ENCODE measurements around the gene BEND6. TPM values are rescaled to one million over a fixed set of nuclear protein-coding genes. Genes with fewer than 3 reads are reported as not detected.

The BEND6 gene
- total RNA-seq, 1 experiment from 2014 or later = 14.1 TPM

DNA sequence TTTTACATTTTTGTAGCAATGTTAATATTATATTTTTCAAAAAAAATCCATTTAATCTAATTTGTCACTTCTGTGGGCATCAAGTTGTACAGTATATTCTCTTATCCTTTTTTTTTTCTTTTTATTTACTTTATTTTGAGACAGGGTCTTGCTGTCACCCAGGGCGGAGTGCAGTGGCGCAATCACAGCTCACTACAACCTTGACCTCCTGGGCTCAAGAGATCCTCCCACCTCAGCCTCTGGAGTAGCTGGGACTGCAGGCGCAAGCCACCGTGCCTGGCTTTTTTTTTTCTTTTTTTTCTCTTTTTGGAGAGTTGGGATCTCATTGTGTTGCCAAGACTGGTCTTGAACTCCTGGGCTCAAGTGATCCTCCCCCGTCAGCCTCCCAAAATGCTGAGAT lies 14.4 kb upstream of the BEND6 start:
- no peak for DNase-seq (ENCODE audit: low spot score)

DNA sequence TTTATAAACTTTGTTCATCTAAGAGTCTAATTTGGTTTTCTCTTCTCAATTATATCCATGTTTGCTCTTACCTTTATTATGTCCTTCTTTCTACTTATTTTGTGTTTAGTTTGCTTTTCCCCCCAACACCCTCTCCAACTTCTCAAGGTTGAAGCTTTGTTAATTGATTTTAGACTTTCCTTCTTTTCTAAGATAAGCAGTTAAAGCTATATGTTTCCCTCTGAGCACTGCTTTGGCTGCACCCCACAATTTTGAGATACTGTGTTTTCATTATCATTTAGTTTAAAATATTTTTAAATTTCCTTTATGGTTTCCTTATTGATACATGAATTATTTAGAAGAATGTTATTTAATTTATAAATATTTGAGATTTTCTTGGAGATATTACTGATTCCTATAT lies 13.9 kb upstream of the BEND6 start:
- no peak for DNase-seq (ENCODE audit: low spot score)

DNA sequence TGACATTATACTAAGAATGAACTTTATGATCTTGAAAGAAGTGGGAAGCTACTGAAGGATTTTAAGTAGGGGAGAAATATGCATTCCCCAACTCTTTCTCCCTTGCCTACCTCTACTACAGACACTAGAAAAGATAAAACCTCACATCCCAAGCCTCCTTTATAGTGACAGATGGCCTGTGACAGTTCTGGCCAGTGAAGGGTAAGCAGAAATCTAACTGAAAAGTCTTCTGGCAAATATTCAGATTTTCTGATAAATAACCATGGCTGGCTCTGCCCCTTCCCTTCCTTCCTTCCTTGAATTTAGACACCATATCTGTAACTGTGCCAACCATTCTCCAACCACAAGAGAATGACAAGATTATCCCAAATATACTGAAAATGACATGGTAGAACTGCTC lies 10.2 kb upstream of the BEND6 start:
- DNase-seq (ENCODE audit: low spot score) = no peak

DNA sequence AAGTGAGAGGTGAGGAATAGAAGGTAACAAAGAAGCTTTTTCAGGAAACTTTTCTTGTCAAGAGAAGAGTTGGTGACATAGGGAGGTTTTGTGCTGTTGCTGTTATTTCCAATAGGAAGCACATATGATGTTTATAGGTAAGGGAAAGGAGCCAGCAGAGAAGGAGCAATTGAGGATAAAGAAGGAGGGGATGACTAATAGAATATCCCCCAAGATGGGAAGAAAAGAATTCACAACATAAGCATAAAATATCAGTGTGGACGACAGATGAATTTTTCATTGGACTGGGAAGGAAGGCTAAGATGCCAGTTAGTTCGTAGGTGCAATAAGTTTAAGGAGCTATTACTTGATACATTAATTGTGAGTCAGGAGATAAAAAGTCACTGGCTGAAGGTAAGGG lies 8.5 kb upstream of the BEND6 start:
- DNase-seq (ENCODE audit: low spot score) = no peak

DNA sequence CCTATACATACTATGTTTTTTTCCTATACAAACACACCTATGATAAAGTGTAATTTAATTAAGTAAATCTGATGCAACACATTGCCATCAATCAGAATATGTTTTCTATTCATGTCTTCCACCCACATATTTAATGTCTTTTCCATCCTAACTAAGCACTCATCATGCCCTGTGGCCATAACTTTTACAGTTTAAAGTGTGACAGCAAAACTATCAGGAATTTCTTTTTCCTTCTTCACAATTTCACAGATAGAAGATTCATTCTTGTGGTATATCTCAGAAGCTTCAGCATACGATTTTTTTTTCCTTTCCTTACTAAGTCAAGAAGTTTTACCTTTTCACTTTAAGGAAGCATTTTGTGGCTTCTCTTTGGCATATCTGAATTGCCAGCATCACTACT lies 7.0 kb upstream of the BEND6 start:
- DNase-seq (ENCODE audit: low spot score) = no peak

DNA sequence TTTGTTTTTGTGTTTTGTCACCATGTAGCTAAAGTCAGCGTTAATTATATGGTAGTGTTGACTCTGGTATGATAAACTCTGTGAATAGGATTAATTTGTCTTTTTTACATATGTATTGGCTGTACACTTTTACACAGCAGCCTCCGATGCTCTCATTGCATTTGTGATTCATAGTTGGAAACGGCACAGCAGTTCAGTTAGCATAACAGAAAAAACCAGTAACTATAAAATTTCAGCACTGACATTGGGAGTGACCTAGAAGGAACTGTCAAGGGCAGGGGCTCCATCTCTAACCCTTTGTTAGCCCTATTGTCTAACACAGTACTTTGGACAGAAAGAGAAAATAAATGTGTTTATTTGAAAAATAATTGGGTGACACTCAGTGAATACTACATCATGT lies 5.6 kb upstream of the BEND6 start:
- DNase-seq (ENCODE audit: low spot score) = no peak

DNA sequence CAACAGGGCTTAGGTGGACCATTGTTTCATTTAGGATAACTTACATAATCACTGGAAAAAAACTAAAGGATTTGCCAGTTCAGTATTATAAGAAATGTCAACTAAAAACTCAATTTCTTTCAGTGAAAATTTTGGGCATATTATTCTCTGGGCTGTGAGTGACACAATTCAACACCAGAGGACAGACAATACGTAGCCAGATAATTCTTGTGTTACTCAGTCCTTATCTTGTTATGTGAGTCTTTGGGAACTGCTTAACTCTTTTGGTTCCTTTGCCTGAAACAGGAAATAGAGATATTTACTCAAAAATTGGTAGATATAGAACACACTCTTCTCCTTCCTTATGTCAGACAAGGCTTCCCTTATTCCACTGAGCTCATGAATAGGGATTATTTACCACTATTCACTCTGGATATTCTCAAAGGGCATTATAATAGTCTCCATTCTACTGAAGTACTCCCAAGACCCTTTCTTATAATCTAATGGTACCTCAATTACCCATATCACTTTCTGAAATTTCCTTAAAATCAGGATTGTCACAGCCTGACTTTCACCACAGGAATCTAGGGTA lies 4.9 kb upstream of the BEND6 start:
- DNase-seq (ENCODE audit: low spot score) = no peak

DNA sequence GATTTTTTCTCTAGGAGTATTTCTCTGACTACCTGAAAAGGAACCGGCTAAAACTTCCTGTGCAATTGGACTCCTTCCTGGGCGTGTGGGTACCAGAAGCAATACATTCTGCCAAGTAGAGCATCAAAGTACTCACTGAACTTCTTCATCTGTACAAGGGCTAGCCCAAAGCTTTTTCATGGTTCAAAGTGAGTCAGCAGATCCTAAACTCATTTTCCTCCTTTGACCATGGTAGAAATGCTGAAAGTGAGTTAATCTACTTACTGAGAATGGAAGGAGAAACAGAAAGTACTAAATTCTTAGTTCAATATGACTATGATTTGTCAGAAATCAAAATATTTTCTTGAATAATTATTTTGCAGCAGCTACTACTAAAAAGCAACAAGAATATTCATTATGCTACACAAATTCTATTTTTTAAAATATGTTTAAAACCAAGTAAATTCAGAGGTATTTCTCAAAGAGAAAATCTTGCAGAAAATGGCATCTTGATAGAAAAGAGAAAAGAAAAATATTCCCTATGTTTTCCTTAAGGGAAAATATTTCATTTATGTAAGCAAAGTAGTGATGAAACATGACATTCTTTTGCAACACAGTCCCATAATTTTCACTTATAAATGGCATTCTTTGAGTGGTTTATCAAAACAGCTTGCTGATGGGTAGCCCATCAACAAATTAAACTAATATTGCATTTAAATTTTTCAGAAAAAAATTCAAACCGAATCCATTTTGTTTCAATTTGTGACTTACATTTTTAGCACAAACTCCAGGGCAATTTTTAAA lies 3.7 kb upstream of the BEND6 start:
- DNase-seq (ENCODE audit: low spot score) = no peak

DNA sequence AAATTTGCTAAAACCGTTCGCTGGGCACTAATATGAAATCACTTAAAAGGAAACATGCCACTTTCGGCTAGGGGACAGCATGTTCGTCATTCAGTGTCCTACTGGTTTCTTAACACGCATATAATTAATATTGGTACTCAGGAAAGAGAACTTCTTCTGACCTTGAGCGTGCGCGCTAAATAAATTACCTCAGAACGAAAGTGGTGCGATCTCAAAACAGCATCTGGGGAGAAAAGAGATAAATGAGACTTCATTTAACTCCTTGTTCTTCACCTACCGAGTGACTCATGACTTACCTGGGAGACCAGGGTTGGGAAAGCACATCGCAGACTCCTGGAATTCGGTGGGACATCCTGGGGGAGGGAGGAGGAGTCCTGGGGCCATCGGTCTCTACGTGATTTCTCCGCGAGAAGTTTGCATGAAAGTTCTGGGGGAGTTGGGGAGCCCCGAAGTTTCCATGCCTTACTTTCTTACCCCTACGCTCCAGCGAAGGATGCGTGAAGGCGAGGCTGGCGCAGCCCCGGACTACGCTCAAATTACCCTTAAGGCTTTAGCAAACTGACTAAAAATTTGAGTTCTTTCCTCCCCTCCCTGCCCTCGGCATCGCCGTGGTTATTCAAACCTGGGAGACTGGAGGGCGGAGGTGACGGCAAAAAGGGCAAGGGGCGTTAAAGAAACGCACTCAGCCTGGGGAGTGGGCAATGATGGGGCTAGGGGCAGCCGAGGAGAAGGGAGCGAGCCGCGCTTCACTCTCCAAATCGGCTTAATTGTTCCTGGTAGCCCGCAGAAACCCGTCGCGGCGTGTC lies 1.1 kb upstream of the BEND6 start:
- no peak for DNase-seq (ENCODE audit: low spot score)

DNA sequence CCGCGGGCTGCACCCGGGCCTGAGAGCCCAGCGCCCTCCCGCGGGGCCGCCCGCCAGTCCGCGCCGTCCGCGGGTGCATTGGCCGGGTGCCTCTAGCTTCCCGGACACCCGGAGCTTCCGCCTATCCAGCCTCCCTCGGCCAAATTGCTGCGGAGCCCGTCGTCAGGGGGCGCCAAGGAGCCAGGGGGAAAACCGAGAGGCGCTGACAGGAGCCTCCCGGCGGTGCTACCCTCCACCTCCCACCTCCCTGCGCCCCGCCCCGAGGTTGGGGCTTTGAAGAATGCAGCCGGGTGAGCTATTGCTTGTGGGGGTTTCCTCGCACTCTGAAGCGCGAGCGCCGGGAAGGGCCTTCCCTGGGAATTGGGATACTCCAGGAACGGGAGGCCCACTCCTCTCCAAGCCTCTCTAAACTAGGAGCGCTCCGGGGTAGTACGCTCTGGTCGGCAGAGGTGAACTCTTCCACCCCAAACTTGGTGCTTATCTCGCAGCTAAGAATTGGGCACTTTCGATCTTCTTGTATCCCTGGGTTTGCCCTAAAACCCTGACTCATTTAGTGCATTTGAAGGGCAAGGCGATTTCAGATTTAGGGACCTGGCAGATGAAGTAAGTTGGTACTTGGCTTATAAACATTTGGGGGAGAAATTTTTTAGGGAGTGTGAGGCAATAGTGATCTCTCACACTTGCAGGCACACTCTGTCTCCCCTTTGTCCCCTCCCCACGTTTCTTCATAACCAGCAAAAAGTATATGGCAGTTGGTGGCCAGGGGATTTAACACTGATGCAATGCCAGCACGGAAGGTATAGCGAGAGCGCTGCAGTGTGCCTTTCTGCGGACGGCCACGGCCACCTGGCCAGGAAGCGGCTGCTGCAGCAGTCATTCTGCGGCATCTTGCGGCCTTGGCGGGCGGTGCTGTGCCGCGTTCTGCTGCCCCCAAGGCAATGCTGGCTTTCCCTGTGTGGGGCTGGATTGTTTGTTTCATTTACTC lies 556 bp downstream of the BEND6 start:
- peak; percentile 89 for DNase-seq (ENCODE audit: low spot score)

DNA sequence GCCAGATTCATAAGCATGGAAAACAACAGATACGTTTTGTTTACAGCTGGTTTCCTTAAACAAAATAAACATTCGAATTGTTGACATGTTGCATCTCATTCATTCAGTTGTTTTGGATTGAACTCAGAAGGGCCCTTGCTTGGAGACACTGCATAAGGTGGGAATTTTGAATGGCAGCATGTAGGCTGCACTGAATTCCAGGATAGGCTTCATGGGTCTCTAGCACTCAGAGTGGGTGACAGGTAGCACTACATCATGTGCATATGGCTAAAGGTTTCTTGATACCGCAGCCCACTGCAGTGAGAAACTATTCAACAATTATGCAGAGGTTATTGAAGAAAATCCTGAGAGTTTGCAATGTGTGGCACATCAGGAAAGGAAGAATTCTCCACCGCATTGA lies 1.6 kb downstream of the BEND6 start:
- no peak for DNase-seq (ENCODE audit: low spot score)

DNA sequence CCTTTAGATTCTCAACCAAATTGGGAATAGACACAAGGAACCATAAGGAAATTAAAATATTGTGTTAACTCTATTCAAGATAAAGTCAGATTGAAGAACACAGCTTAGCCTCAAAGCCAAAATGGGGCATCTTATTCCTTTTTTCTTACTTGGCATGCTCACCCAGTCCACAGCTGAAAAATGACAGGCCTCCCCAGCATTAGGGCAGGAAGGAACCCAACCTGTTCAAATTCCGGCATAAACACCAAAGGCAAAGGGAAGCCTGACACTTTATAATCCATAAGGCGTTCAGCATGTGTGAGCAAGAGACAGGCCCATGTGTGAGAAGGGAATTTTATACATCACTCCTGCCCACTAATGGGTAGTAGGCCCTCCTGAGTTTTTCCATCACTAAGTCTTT lies 2.9 kb downstream of the BEND6 start:
- no peak for DNase-seq (ENCODE audit: low spot score)

DNA sequence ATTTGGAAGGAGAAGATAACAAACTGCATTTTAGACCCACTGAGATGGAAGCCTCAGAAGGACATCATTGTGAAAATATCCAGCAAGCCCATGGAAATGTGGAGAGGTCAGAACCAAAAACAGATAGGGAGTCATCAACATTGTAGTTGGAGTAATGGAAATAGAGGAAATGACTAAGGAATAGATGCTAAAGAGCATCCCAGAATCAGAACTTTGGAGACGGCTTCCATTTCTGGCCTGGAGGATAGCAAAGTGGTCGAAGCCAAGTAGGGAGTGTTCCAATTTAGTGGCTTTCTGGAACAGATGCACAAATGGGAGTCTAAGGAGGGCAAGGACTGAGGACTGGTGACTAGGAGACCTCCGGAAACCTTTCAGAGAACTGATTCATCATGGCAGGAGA lies 3.6 kb downstream of the BEND6 start:
- no peak for DNase-seq (ENCODE audit: low spot score)

DNA sequence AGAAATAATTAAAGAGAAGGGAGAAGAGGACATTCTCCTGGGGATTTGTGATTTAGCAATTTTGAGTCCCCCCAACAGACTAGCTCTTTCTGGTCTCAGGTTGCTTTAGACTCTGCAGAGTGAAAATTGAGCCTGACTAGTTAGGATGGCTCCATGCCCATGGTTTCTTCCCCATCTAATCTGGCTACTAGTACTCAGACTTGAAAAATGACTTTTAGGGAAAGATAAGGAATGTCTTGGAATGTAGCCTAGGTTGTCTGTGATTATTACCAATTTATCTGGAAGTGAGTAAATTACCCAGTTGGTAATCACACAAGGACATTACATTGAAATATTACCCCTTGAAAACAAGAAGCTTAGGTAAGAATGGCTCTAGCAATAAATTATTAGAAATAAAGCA lies 4.2 kb downstream of the BEND6 start:
- peak; percentile 51 for DNase-seq (ENCODE audit: low spot score)

DNA sequence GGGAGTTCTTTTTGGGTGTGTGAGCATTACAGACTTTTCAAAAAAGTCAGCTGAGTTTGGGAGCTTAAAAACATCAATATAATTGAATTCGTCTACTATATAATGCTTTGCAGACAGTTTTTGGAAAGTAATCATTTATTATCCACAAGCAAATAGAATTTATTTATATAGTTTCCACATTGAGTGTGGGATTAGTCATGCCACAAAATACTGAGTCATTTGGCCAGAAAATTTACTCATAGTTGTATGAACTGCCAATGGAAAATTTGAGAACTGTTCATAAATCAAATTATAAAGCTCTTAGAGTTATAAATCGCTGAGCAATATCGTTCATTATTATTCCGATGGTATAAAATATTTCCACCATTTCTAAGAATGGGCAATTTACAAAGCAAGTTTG lies 5.0 kb downstream of the BEND6 start:
- DNase-seq (ENCODE audit: low spot score) = peak; percentile 38

DNA sequence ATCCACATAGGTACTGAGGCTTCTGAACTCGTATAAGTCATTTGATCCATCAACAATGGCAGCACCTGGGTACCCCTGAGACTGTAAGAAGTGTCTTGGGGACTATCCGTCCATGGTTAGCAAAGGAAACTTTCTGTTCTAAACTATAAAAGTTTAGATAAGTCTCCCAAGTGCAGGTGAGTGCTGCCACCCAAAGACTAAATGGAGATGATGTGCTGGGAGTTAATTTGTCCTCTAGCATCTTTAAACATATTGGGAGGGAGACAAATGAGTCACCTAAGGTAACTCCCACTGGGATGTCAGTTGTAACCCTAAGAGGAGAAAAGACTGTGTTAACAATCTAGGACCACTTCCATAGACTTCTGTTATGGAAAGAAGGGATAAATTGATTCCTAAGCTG lies 6.2 kb downstream of the BEND6 start:
- DNase-seq (ENCODE audit: low spot score) = peak; percentile 47

DNA sequence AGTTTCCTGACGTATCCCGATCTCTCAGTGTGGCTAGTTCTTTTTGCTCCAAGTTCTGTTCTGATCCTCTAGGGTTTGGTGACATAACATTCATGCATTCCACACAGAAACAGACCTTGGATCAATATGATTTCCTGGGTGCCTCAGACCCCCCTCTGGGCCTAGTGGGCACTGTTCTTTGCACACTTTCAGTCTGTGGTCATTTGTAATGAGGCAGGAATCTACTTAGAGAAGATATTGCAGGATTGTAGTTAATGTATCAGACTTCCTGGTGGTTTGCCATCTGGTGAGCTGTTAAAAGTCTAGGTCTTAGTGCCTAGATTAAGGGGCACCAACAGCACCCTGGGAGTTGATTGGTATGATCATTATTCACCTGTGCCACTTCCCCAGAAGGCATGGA lies 7.5 kb downstream of the BEND6 start:
- no peak for DNase-seq (ENCODE audit: low spot score)

DNA sequence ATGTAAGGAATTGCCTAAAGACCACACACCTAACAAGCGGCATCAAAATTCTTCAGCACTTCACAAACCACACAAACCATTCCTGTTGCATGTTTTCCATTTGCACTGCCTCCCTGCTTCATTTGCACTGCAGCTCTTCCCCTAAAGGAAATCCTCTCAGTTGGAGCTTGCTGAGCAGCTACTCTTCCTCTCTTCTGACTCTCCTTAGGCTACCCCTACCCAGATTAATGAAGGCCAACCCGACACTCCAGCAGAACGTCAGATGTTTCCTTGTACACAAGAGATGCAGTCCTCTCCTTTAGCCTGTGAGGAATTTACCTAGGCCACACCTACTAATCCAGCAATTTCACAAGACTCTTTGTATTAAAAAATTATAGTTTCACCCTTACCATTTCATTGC lies 8.1 kb downstream of the BEND6 start:
- no peak for DNase-seq (ENCODE audit: low spot score)

DNA sequence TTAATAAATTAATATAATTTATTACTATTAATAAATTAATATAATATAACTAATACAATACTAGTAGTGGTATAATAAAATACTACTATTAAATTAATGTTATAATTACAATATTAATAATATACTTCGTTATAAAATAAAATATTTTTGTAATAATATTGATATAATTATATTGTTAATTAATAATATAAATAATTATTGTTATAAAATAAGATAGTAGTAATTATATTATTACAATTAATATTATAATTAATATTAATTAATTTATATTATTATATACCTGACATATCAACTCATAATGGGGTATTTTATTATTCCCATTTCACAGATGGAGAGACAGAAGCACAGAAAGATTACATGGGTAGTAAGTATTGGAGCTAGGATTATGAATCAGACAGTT lies 8.9 kb downstream of the BEND6 start:
- no peak for DNase-seq (ENCODE audit: low spot score)

DNA sequence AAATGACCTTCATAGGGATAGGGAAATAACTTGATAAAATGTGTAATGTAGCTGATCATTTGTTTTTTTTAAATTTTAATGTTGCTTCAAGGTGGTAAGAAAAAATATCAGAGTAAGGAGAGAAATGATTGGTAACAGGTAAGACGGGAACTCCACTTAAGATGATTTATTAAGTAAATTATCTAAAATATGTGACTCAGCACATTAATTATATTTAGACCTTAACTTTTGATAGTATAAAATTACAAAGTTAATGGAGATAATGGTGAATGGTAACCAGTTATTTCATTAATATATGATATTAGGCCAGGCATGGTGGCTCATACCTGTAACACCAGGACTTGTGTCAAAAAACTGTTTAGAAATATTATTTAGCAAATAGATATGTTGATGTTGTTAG lies 10.2 kb downstream of the BEND6 start:
- DNase-seq (ENCODE audit: low spot score) = no peak

DNA sequence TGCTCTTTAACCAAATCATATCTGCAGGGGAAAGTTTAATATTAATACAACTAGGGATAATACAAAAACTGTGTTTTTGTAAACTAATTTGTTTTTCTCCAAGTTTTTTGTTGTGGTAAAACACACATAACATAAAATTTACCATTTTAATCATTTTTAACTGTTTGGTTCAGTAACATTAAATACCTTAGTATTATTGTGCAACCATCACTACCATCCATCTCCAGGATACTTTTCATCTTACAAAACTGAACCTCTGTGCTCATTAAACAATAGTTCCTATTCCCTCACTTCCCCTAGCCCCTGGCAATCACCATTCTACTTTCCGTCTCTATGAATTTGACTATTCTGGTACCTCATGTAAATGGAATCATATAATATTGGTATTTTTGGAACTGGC lies 15.9 kb downstream of the BEND6 start:
- DNase-seq (ENCODE audit: low spot score) = no peak

DNA sequence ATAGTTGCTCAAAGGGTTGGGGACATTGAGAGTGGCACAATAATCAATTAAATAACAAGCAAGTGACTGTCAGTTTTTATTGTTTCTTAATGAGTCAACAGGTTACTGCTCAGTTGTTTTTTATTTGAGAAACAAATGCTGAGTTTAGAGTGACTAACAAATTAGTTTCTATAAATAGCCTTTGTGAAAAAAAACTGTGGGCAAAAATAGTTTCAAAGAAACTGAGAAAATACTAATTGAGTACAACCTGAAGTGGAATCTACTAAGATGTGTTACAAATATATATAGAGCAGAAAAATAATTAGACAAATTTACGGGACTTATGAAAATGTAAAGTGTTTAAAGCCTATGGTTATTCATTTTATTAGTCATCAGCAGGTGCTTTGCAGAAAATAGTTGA lies 22.3 kb downstream of the BEND6 start:
- DNase-seq (ENCODE audit: low spot score) = no peak
